ENCODE measurements around the gene DDX23. TPM values are rescaled to one million over a fixed set of nuclear protein-coding genes. Genes with fewer than 3 reads are reported as not detected.

DDX23 gene
- total RNA-seq, 6 donors from 2014 or later, result 64.5 to 163 (median 81.8) TPM

DNA sequence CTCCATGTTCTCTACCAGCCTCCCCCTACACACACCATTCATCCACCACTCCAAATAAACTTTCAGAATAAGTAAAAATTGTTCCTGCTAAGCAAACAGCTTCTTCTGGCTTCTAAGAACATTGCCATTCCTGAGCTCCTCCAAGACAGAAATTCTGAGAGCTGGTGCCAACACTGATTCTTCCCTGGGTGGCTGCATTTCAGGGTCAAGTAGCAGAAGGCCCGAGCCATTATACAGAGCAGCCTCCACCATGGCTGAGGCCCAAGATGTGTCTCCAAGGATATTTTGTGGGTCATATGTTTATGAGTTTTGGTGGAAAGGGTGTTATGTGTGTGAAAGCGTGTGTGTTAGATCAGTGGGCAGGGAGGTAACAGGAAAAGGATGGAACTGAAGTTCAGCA, 17.2 kb upstream of the DDX23 start:
- Histone ChIP-seq H3K9me3 (no peaks in the 10 kb centered on the region), H3K27ac (no peak overlapping the region), H3K36me3 (no peaks in the 10 kb centered on the region), H3K4me1 (peaks cover 9 to 18% (median 14%) of the 10 kb centered on the region in 4 donors), H3K27me3 (no peaks in the 10 kb centered on the region), H3K4me3 (no peak overlapping the region)
- WGBS, 2 donors, result 63 to 73% methylated on average over 2 of the region's 2 CpGs
- DNase-seq (no peak), ATAC-seq (ENCODE audit: low FRiP score in 2 of 2) (no peak)
- TF ChIP-seq POLR2A (IDR thresholded peaks at IDR 0.05) (no peak), POLR2AphosphoS5 (IDR thresholded peaks at IDR 0.05) (no peak), EP300 (IDR thresholded peaks at IDR 0.05) (no peak)
- TF ChIP-seq, protein P1, sequence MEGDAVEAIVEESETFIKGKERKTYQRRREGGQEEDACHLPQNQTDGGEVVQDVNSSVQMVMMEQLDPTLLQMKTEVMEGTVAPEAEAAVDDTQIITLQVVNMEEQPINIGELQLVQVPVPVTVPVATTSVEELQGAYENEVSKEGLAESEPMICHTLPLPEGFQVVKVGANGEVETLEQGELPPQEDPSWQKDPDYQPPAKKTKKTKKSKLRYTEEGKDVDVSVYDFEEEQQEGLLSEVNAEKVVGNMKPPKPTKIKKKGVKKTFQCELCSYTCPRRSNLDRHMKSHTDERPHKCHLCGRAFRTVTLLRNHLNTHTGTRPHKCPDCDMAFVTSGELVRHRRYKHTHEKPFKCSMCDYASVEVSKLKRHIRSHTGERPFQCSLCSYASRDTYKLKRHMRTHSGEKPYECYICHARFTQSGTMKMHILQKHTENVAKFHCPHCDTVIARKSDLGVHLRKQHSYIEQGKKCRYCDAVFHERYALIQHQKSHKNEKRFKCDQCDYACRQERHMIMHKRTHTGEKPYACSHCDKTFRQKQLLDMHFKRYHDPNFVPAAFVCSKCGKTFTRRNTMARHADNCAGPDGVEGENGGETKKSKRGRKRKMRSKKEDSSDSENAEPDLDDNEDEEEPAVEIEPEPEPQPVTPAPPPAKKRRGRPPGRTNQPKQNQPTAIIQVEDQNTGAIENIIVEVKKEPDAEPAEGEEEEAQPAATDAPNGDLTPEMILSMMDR (IDR thresholded peaks at IDR 0.05), result no peak

DNA sequence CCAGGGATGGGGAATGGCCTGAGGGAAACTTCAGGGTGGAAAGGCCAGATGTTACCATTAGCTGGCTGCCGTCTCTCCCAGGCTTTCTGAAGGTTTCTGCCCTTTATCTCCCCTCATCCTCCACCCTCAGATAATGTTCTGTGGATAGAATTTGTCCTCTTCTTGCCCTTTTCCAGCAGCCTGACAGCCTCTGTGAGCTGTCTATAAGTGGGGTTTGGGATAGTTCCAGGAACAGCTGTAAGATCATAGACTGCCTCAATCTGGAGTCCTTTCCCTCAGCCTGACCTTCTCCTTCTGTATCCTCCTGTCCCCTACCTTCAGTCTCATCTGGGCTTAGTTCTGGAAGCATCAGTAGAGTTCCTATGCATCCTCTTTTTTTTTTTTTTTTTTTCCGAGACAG, 16.5 kb upstream of the DDX23 start:
- peaks cover 9 to 25% (median 16%) of the 10 kb centered on the region in 4 donors for H3K4me1 ChIP-seq
- no peak overlapping the region for H3K4me3 ChIP-seq
- TF ChIP-seq POLR2AphosphoS5 (IDR thresholded peaks at IDR 0.05), result no peak
- TF ChIP-seq EP300 (IDR thresholded peaks at IDR 0.05), result no peak
- no peak for TF ChIP-seq POLR2A (IDR thresholded peaks at IDR 0.05)
- TF ChIP-seq, protein P1 (IDR thresholded peaks at IDR 0.05), result no peak
- no peak for DNase-seq
- ATAC-seq (ENCODE audit: low FRiP score in 2 of 2), result no peak
- no peaks in the 10 kb centered on the region for H3K9me3 ChIP-seq
- no peaks in the 10 kb centered on the region for H3K36me3 ChIP-seq
- H3K27me3 ChIP-seq, result no peaks in the 10 kb centered on the region
- WGBS, 2 donors, result 92 to 94% methylated on average over 2 of the region's 2 CpGs
- no peak overlapping the region for H3K27ac ChIP-seq

DNA sequence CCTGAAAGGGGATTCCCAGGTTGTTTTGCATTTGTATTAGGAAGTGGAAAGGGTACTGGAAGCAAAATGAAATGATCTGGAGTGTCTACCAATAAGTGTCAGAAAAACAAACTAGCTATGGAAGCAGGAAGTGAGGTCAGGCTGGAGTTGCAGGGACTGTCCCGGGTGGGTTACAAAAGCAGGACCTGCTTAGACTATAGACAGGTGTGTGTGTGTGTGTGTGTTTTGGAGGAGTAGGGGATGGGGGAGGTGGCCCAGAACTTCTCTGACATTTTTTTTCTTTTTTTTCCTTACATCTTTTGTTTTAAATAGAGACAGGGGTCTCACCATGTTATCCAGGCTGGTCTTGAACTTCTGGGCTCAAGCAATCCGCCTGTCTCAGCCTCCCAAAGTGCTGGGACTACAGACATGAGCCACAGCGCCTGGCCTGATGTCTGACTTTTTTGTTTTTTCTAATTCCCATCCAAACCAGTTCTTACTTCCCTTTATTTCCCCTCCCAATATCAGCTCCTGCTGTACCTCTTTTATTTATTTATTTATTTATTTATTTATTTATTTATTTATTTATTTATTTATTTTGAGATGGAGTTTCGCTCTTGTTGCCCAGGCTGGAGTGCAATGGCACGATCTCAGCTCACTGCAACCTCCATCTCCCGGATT, 14.2 kb upstream of the DDX23 start:
- Histone ChIP-seq H3K4me3 (peak overlapping the region in 3 of 4 donors; percentile 56 to 80 (median 59)), H3K4me1 (peaks cover 9 to 28% (median 16%) of the 10 kb centered on the region in 4 donors), H3K27ac (peak overlapping the region in 3 of 4 donors; percentile 35 to 76 (median 64)), H3K9me3 (no peaks in the 10 kb centered on the region), H3K27me3 (no peaks in the 10 kb centered on the region), H3K36me3 (peaks cover 0 to 3% (median 0%) of the 10 kb centered on the region in 4 donors)
- TF ChIP-seq EP300 (IDR thresholded peaks at IDR 0.05) (no peak), POLR2A (IDR thresholded peaks at IDR 0.05) (no peak), POLR2AphosphoS5 (IDR thresholded peaks at IDR 0.05) (no peak)
- TF ChIP-seq, protein P1 (IDR thresholded peaks at IDR 0.05), result no peak
- peak; percentile 15 to 35 for ATAC-seq (ENCODE audit: low FRiP score in 2 of 2)
- 73 to 76% methylated on average over 6 of the region's 6 CpGs for WGBS, 2 donors
- no peak for DNase-seq

GRCh38 chr12:48865281-48866051, 13.5 kb upstream of the DDX23 start, which contains the start of gene RND1:
Gene RND1 (minus strand): TSS chr12:48865870. CDS start chr12:48865767, 103 bp downstream.
- DNase-seq (peak; percentile 86 to 91), ATAC-seq (ENCODE audit: low FRiP score in 2 of 2) (peak; percentile 94 to 98)
- TF ChIP-seq POLR2A (IDR thresholded peaks at IDR 0.05), result peak in 3 of 4 donors; percentile 88 to 98 (median 97)
- peak; percentile 91 to 100 for TF ChIP-seq POLR2AphosphoS5 (IDR thresholded peaks at IDR 0.05)
- TF ChIP-seq EP300 (IDR thresholded peaks at IDR 0.05), result peak in 1 of 4 donors; percentile 13
- TF ChIP-seq, protein P1 (IDR thresholded peaks at IDR 0.05), result peak in 2 of 6 experiments; percentile 15 to 19
- peak within 1 kb of the TSS; percentile 26 to 80 (median 58) for H3K4me3 ChIP-seq
- H3K4me1 ChIP-seq, result peaks cover 9 to 28% (median 16%) of the 10 kb centered on the region in 4 donors
- no peaks in the 10 kb centered on the region for H3K27me3 ChIP-seq
- peaks cover 0 to 9% (median 1%) of the 10 kb centered on the region in 4 donors for H3K36me3 ChIP-seq
- no peaks in the 10 kb centered on the region for H3K9me3 ChIP-seq
- H3K27ac ChIP-seq, result peak within 1 kb of the TSS in 3 of 4 donors; percentile 35 to 76 (median 64)
- 1 to 2% methylated on average over 23 to 32 of the region's 32 CpGs for WGBS, 2 donors

All from upper lobe of left lung (tissue), 6 donors.